ENCODE measurements around the gene CDC42EP2.

Gene CDC42EP2

GRCh38 chr11:65314501-65315203 is at the start of gene CDC42EP2:
CDC42EP2 (plus strand) TSS chr11:65314866; CDS start chr11:65320899, 6,033 bp downstream.
- H3K9me3 Mint-ChIP-seq: no peaks in the 10 kb centered on the region
- peak within 1 kb of the TSS; percentile 85 to 91 (median 89) for H3K4me3 Mint-ChIP-seq
- H3K36me3 Mint-ChIP-seq (ENCODE audit: low read depth): no peaks in the 10 kb centered on the region
- peak within 1 kb of the TSS; percentile 79 to 90 (median 81) for H3K27ac Mint-ChIP-seq
- TF ChIP-seq, protein P1, sequence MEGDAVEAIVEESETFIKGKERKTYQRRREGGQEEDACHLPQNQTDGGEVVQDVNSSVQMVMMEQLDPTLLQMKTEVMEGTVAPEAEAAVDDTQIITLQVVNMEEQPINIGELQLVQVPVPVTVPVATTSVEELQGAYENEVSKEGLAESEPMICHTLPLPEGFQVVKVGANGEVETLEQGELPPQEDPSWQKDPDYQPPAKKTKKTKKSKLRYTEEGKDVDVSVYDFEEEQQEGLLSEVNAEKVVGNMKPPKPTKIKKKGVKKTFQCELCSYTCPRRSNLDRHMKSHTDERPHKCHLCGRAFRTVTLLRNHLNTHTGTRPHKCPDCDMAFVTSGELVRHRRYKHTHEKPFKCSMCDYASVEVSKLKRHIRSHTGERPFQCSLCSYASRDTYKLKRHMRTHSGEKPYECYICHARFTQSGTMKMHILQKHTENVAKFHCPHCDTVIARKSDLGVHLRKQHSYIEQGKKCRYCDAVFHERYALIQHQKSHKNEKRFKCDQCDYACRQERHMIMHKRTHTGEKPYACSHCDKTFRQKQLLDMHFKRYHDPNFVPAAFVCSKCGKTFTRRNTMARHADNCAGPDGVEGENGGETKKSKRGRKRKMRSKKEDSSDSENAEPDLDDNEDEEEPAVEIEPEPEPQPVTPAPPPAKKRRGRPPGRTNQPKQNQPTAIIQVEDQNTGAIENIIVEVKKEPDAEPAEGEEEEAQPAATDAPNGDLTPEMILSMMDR (IDR thresholded peaks at IDR 0.05; ENCODE audit: unreplicated experiment in 3 of 3): no peak
- peaks cover 46% of the 10 kb centered on the region for H3K4me1 Mint-ChIP-seq
- H3K27me3 Mint-ChIP-seq (ENCODE audit: low read depth): peaks cover 4% of the 10 kb centered on the region

DNA sequence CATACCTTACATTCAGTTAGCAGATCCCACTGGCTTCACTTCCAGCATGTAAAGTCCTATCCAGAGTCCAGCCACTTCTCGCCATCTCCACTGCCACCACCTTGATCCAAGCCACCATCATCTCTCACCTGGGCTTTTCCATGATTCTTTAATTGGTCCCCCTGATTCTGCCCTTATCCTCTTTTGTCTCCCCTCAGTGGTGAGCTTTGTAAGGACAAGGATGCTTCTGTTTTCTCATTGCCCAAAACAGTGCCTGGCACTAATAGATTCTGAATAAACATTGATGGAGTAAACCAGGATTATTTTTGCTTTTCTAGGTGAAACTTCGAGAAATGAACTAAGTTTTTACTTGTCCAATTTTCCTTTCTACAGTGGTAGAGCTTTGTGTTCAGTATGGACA is 48.5 kb upstream of the CDC42EP2 start:
- Mint-ChIP-seq H3K9me3 (no peaks in the 10 kb centered on the region), H3K36me3 (ENCODE audit: low read depth) (peaks cover 28% of the 10 kb centered on the region), H3K4me1 (peaks cover 21% of the 10 kb centered on the region), H3K27ac (no peak overlapping the region), H3K4me3 (peak overlapping the region; percentile 7 to 48 (median 32)), H3K27me3 (ENCODE audit: low read depth) (no peaks in the 10 kb centered on the region)
- TF ChIP-seq, protein P1 (IDR thresholded peaks at IDR 0.05; ENCODE audit: unreplicated experiment in 3 of 3): no peak

DNA sequence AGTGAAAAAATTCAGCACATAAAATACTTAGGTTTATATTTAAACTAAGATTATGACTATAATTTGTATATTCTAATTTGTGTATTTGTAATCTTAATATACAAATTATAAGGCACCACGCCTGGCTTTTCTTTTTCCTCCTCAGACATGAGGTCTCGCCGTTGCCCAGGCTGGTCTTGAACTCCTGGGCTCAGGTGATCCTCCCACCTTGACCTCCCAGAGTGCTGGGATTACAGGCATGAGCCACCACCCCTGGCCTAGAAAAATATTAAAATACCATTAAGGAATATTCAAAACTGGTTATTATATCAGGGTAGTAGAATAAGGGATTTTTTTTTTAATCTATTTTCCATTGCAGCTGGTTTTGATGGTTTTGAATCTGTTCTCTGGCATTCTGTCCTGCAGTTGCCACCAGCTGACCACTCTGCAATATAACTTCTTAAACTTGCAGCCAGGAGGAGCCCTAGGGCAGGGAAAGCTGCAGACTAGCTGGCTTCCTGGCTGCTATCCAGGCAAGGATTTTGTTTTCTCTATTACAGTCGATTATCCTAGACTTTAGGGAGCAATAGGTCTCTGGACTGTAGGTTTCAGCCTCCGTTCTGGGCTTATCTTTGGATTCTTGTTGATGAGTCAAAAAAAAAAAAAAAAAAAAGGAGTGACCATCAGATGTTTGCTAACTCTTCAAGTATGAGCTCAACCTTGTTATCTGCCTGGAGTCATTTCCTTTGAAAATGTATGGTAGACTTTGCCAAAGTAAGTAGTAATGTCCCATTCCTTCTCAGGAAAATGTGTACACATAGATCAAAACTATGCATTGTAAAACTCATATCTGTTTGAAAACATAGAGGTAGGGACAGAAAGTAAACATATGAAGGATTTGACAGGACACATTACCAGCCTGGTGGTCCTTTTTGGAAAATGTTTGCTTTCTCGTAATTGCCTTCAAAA is 39.7 kb upstream of the CDC42EP2 start:
- Mint-ChIP-seq H3K4me3 (no peak overlapping the region), H3K4me1 (peaks cover 36% of the 10 kb centered on the region), H3K36me3 (ENCODE audit: low read depth) (peaks cover 25% of the 10 kb centered on the region), H3K27me3 (ENCODE audit: low read depth) (no peaks in the 10 kb centered on the region), H3K9me3 (no peaks in the 10 kb centered on the region), H3K27ac (peak overlapping the region; percentile 79 to 87 (median 86))
- TF ChIP-seq, protein P1 (IDR thresholded peaks at IDR 0.05; ENCODE audit: unreplicated experiment in 3 of 3): peak; percentile 83 to 88 (median 83)

DNA sequence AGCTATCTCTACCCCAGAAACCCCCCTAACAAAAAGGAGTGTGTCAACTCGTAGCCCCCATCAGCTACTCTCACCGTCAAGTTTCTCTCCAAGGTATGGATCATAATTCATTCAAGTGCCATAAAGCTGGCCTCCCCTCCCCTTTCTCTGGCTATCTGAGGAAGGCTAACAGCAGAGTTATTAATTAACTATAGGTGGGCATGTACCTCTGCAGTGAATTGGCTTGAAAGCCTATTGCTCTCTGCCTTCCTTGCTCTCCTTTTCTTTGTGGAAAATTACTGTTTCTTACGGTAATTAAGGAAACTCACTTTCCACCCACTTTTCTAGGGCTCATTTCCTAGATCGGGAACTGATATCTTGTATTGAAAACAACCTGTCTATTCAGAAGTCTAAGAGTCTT is 38.8 kb upstream of the CDC42EP2 start:
- Mint-ChIP-seq H3K27ac (peak overlapping the region; percentile 79 to 87 (median 86)), H3K4me3 (peak overlapping the region in 1 of 3 experiments; percentile 32), H3K36me3 (ENCODE audit: low read depth) (peaks cover 22% of the 10 kb centered on the region), H3K27me3 (ENCODE audit: low read depth) (no peaks in the 10 kb centered on the region), H3K4me1 (peaks cover 36% of the 10 kb centered on the region), H3K9me3 (no peaks in the 10 kb centered on the region)
- TF ChIP-seq, protein P1 (IDR thresholded peaks at IDR 0.05; ENCODE audit: unreplicated experiment in 3 of 3): no peak

GRCh38 chr11:65277631-65278277 is 36.9 kb upstream of the CDC42EP2 start:
- Mint-ChIP-seq H3K27me3 (ENCODE audit: low read depth) (no peaks in the 10 kb centered on the region), H3K4me1 (peaks cover 36% of the 10 kb centered on the region), H3K9me3 (no peaks in the 10 kb centered on the region), H3K4me3 (no peak overlapping the region), H3K36me3 (ENCODE audit: low read depth) (peaks cover 29% of the 10 kb centered on the region), H3K27ac (peak overlapping the region; percentile 33 to 86 (median 42))
- TF ChIP-seq, protein P1 (IDR thresholded peaks at IDR 0.05; ENCODE audit: unreplicated experiment in 3 of 3): no peak
